Mucosa of gallbladder (tissue), 1 donor: ENCODE measurements around the gene NRBP1. TPM values are rescaled to one million over a fixed set of nuclear protein-coding genes. Genes with fewer than 3 reads are reported as not detected.
"Not testable (repeated sequence)": the region's sequence is repeated elsewhere in the genome, so short reads cannot be mapped to it uniquely, and the experiment has no call there.

Experiments
- DNase-seq: peaks from one replicate; pipeline ENCODE4 v3.0.0-alpha.2; 2020; ENCODE audit warnings: low spot score
- total RNA-seq: library from RNA; stranded (reverse); gene quantifications from one replicate; pipeline ENCODE4 v1.2.1, GENCODE V29; 2021
- donor health status: DM: no; HTN: no; CAD: no.

Gene NRBP1
- total RNA-seq, 1 donor from 2014 or later = 90.1 TPM

GRCh38 chr2:27421660-27422250 lies 6.7 kb upstream of the NRBP1 start:
- no peak for DNase-seq

- no peak for DNase-seq
These were observed 5.5 kb upstream of the NRBP1 start for GRCh38 chr2:27422958-27423357.

DNA sequence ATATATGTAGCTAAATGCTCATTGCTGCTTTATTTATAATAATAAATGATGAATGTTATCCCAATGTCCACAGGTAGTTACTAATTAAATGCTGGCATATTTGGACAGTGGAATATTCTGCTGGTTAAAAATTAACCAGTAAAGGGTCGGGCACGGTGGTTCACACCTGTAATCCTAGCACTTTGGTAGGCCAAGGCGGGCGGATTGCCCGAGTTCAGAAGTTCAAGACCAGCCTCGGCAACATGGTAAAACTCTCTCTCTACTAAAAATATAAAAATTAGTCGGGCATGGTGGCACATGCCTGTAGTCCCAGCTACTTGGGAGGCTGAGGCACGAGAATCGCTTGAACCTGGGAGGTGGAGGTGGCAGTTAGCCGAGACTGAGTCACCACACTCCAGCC lies 3.4 kb upstream of the NRBP1 start:
- not testable (repeated sequence) for DNase-seq

GRCh38 chr2:27427863-27428212 lies 593 bp upstream of the NRBP1 start:
- no peak for DNase-seq

DNA sequence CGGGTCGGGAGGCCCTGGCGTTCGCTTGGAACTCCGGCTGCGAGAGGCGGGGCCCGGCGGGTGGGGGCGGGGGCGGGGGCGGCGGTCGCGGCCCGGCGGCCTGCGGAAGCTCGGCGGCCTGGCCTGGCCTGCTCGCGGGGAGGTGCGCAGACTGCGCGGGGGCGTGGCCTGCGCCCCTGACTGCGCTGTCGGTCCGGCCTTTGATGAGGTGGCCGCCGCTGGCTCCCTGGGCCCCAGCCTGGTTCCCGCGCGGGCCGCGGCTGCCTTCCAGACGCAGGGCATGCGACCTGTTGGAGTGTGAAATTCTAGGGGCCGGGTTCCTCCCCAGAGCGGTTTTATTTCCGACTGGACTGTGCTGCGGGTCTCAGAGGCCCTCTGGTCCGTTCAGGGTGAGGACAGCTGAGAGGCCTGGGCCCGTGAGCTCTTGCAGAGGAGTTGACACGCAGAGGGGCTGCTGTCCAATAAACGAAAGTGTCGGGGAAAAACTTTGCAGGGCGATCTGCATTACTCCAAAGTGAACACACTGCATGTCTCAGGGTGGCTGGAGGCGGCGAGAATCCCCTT lies 629 bp downstream of the NRBP1 start:
- DNase-seq = peak; percentile 81

- DNase-seq = no peak
These were observed 3.0 kb downstream of the NRBP1 start for GRCh38 chr2:27431395-27431794.

GRCh38 chr2:27435628-27436027 lies 7.2 kb downstream of the NRBP1 start:
- DNase-seq = no peak

DNA sequence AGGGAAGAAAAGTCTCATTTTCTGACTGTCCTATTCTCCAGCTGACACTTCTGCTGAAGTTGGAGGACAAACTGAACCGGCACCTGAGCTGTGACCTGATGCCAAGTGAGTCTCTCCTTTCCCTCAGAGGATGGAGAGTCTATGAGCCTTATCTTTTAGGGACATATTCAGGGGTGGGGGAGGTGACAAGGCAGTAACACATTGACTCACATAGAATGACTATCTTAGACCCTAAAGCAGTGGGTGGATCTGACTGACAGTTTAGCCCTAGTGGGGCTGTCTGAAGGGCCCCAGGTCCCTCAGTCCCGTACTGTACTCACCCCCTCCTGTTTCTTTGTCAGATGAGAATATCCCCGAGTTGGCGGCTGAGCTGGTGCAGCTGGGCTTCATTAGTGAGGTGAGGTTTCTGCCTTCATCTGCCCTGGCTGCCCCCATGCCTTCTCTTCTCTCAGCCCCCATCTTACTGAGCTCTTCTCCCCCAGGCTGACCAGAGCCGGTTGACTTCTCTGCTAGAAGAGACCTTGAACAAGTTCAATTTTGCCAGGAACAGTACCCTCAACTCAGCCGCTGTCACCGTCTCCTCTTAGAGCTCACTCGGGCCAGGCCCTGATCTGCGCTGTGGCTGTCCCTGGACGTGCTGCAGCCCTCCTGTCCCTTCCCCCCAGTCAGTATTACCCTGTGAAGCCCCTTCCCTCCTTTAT lies 12.9 kb downstream of the NRBP1 start:
- DNase-seq = no peak

GRCh38 chr2:27441958-27442919 lies 13.8 kb downstream of the NRBP1 start, which contains the start of gene KRTCAP3:
Gene KRTCAP3 (plus strand): TSS chr2:27442381. CDS start chr2:27442413, 32 bp downstream.
- DNase-seq = peak; percentile 56

- DNase-seq = no peak
These were observed 14.5 kb downstream of the NRBP1 start for GRCh38 chr2:27442920-27443282.

DNA sequence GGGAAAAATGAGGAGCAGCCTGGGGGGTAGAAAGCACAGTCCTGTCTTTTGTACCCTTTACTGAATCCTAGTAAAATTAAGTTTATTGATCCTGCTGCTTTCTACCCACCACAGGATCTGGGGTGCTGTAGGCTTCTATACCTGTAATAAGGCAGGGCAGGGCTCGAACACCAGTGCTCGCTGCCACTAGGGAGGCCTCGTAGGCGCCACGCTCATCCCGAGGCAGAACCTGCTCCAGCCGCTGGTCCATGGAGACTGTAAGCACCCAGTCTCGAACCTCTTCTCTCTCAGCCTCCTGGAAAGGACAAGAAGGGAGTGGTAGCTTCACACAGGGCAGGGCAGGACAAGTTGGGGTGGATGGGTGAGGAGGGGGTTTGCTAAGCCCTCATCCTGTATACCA lies 16.7 kb downstream of the NRBP1 start:
- no peak for DNase-seq

- DNase-seq = no peak
These were observed 17.2 kb downstream of the NRBP1 start for GRCh38 chr2:27445615-27446014.

DNA sequence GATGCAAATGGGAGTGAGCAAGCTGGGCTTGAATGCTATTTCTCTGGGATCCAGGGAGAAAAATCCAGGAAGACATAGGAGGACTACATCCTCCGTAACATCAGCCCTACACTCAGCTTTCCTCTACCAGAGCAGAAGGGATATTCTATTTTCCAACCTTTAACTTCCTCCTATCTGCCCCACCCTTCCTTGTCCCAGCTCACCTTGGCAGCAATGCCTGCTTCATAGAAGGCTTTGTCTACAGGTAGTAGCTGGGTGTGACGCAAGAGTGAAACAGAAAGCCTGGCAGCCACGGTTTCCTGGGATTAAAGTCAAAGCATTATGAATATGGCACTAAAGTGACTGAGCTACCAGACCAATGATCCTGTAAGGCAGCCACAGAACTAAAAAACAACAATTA lies 17.6 kb downstream of the NRBP1 start:
- peak; percentile 86 for DNase-seq

DNA sequence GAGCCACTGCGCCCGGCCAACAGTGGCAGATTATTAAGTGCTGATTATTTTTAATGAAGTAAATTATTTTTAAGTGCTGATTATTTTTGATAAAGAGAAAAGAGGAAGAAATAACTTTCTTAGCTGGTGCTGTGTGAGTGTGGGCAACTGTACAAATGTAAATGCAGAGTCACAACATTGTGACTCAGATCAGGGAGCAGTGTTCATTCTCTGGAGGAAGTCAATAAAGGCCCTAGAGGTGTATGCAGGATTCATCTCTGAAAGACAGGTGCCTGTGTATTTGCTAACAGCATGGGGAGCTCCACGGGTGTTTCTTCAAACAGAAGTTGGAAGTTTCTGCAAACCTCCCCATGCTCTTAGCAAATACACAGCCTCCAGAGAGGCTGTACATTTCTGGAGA lies 19.9 kb downstream of the NRBP1 start:
- no peak for DNase-seq

DNA sequence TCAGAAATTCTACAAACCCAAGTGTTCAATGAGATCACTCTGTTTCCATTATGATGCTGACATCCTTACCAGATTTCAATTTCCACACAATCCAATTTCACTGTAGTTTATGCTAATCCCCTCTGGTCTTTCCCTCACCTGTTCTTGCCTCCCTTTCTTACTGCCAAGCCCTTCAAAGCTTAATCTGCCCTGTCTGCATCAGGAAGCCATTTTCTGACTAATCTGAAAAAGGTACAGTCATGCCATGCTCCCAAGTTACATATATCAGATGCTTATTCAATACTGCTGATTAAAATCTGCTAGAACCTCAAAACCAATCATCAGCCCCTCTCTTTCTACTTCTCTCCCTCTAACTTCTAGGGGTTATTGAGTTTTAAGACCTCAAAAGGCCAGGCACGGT lies 22.7 kb downstream of the NRBP1 start:
- DNase-seq = no peak

- no peak for DNase-seq
These were observed 25.5 kb downstream of the NRBP1 start for GRCh38 chr2:27453968-27454367.

DNA sequence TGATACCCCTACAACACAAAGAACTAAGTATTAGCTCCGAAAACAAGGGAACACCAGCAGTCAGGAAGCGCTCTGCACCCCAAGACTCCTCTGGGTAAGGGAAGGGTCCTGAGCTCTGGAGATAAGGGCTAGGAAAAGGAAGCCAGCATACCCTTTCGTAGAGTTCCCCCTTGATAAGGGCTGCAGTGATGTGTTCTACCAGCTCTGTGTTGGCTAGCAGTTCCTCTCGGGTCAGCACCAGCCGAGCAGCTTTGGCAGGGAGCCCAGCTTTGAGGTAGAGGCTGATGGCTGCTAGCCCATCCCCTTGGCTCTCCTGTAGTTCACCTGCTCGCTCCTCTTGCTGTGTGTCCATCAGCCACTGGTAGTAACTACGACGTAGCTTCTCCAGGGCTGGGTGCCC lies 32.7 kb downstream of the NRBP1 start:
- no peak for DNase-seq

GRCh38 chr2:27464443-27464842 lies 36.0 kb downstream of the NRBP1 start:
- DNase-seq = no peak

DNA sequence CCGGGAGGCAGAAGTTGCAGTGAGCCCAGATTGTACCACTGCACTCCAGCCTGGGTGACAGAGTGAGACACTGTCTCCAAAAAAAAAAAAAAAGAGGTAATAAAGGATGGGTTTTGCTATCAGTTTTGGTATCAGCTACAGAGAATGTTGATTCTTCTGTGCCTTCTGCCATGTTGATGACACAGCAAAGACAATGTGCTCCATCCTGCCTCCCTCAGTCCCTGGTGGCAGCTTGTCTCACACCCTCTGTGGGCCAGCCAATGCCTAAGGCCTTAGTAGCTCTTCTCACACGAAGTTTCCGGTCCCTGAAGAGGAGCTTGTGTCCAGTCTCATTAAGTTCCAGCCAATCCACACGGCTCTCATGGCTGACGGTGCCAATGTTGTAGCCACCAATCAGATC lies 43.5 kb downstream of the NRBP1 start:
- no peak for DNase-seq

GRCh38 chr2:27485496-27485895 lies 57.1 kb downstream of the NRBP1 start:
- no peak for DNase-seq

DNA sequence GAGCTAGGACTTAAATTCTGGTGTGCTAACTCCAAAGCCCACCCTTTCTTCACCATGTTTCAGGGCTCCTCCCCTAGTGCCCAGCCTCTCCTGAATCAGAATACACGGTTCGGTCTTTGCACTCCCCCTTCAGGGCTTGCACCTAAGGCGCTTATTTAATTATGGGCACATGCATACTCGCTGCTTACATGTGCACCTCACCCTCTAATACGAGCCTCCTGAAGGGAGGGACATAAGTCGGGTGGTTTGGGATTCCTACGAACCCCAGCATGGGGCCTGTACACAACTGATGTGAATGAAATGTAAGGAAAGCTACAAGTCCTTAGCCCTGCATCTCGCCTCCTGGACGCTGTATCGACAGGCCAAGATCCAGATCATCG lies 60.7 kb downstream of the NRBP1 start:
- no peak for DNase-seq
